Upper lobe of left lung (tissue), 6 donors: ENCODE measurements around the gene SIK3. TPM values are rescaled to one million over a fixed set of nuclear protein-coding genes. Genes with fewer than 3 reads are reported as not detected.
A peak's percentile ranks its signal among the peaks of the same experiment; 100 is the strongest.
"Not testable (repeated sequence)": the region's sequence is repeated elsewhere in the genome, so short reads cannot be mapped to it uniquely, and the experiment has no call there.

Experiments used
- ATAC-seq, 2 donors: fragments of 200-7000 bp; cut with Tn5 transposase; one replicate each; pipeline ENCODE4 v1.9.1; 2022; ENCODE audit warnings: mild to moderate bottlenecking in 2 of 2, moderate library complexity in 2 of 2; ENCODE audit not compliant: low FRiP score in 2 of 2
- DNase-seq, 2 donors: peaks; one replicate each; pipeline ENCODE4 v3.0.0-alpha.2; 2019 to 2020
- H3K27ac ChIP-seq, 4 donors: fragments of 200-600 bp; sonication (generic); one replicate each; pipeline ENCODE4 v1.5.1; 2016 to 2019
- H3K27me3 ChIP-seq, 4 donors: fragments of 200-600 bp; sonication (generic); one replicate each; pipeline ENCODE4 v1.5.1; 2017 to 2019
- H3K36me3 ChIP-seq, 4 donors: fragments of 200-600 bp; sonication (generic); one replicate each; pipeline ENCODE4 v1.5.1; 2016 to 2019
- H3K4me1 ChIP-seq, 4 donors: fragments of 200-600 bp; sonication (generic); one replicate each; pipeline ENCODE4 v1.5.1; 2018 to 2019
- H3K4me3 ChIP-seq, 4 donors: fragments of 200-600 bp; sonication (generic); one replicate each; pipeline ENCODE4 v1.5.1; 2017 to 2019; ENCODE audit warnings: mild to moderate bottlenecking in 2 of 4, moderate library complexity in 1 of 4
- H3K9me3 ChIP-seq, 4 donors: fragments of 200-600 bp; sonication (generic); one replicate each; pipeline ENCODE4 v1.5.1; 2018 to 2019
- EP300 ChIP-seq, 4 donors: sonication (generic); formaldehyde crosslinking; IDR thresholded peaks; one replicate each; pipeline ENCODE4 v1.5.1; 2017; ENCODE audit warnings: antibody characterized with exemption in 4 of 4, control low read depth in 2 of 4
- POLR2A ChIP-seq, 4 donors: fragments of 450-650 bp; IDR thresholded peaks; one replicate each; pipeline ENCODE4 v1.5.1; 2016 to 2017; ENCODE audit warnings: antibody characterized with exemption in 4 of 4, mild to moderate bottlenecking in 2 of 4
- POLR2AphosphoS5 ChIP-seq, 2 donors: sonication (generic); formaldehyde crosslinking; IDR thresholded peaks; one replicate each; pipeline ENCODE4 v1.5.1; 2017; ENCODE audit warnings: antibody characterized with exemption in 2 of 2
- WGBS, 2 donors: methylation state at CpG; one replicate each; pipeline ENCODE4 v1.1.5; 2017 to 2018; 5-methylcytosine and 5-hydroxymethylcytosine counted together
- total RNA-seq, 6 donors: library from RNA; depleted of rRNA in 4 of 6; stranded (reverse); fragments of >200 nt in 4 of 6; gene quantifications; one replicate each; pipeline versions ENCODE4 v1.1.0 to v1.2.1, GENCODE V29; 2016 to 2021
- TF ChIP-seq, protein P1 (sequence below), 6 experiments: fragments of 450-650 bp in 4 of 6; fragments of 200-600 bp in 2 of 6; sonication (generic) in 2 of 6; IDR thresholded peaks; one replicate each; pipeline ENCODE4 v1.5.1; 2016 to 2019; ENCODE audit warnings: antibody characterized with exemption in 6 of 6
- donor health status: DM: no; HTN: no; CAD: no; lungs with moderate emphysema.
- donor health status: DM: no; HTN: yes; CAD: no; lungs with severe emphysema.

SIK3 gene
- total RNA-seq, 6 donors from 2014 or later: 26.9 to 115 (median 43.7) TPM

DNA sequence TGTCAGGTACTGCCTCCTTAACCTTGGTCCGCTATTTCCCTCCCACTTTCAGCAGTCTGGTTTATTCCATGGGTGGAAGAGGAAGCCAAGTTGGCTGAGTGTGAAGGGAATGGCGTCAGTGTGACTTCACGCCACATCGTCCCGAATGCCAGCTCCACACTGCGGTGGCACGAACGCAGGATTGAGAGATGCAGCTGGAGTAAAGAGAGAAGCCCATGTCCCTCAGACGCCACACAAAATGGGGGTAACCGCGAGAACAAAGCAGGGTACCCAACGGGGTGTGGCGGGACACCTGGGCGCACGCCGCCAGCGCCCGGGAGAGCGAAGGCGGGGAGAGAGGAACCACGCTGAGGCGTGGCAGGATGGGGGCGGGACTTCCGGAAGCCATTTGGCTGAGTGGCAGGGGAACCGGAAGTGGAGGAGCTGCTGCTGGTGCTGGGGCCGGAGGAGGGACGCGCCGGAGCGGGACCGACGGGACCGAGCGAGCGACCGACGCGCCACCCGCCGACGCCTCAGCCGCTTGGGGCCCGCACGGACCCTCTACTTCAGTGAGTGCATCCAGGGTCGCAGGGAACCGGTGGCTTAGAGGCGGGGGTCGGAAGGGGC lies 45.7 kb upstream of the SIK3 start, which contains the start of gene PAFAH1B2:
Gene PAFAH1B2, plus strand, starts transcription at position 417 of the 606 bp plus-strand sequence. CDS start 8,161 bp downstream, outside the sequence.
- peaks cover 25 to 44% (median 27%) of the 10 kb centered on the region in 4 donors for H3K4me1 ChIP-seq
- WGBS, 2 donors: 0 to 1% methylated on average over 19 to 48 of the region's 48 CpGs

DNA sequence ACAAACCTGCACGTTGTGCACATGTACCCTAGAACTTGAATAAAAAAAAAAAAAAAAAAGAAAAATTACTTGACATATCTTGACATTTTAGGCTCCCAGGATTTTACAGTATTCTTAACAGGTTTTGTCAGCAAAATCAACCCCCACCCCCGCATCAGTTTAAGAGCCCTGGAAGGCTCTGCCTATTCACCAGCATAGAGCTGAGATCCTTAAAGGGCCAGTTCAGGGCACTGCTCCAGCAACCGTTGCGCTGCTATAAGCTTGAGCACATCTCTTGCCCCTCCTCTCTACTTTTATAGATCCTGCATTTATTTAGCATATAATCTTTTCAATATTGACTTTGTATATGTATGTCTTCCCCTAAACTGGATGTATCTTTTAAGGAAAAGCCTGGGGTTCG lies 45.2 kb upstream of the SIK3 start:
- no peak for TF ChIP-seq POLR2A (IDR thresholded peaks at IDR 0.05)
- Histone ChIP-seq H3K27ac (peak overlapping the region; percentile 86 to 95 (median 92)), H3K27me3 (no peaks in the 10 kb centered on the region), H3K9me3 (no peaks in the 10 kb centered on the region), H3K4me3 (peak overlapping the region; percentile 66 to 93 (median 82)), H3K4me1 (peaks cover 25 to 41% (median 27%) of the 10 kb centered on the region in 4 donors), H3K36me3 (peaks cover 0 to 18% (median 8%) of the 10 kb centered on the region in 4 donors)
- ATAC-seq: peak; percentile 65 to 87
- 7 to 15% methylated on average over 5 of the region's 5 CpGs for WGBS, 2 donors
- peak in 1 of 2 donors; percentile 65 for DNase-seq

More for the DNA sequence above, 45.7 kb upstream of the SIK3 start, which contains the start of gene PAFAH1B2:
- peak; percentile 99 for ATAC-seq
- no peaks in the 10 kb centered on the region for H3K9me3 ChIP-seq
- peak within 1 kb of the TSS; percentile 86 to 95 (median 92) for H3K27ac ChIP-seq
- peak within 1 kb of the TSS; percentile 66 to 93 (median 82) for H3K4me3 ChIP-seq
- peak; percentile 95 to 96 for DNase-seq
- TF ChIP-seq, protein P1, sequence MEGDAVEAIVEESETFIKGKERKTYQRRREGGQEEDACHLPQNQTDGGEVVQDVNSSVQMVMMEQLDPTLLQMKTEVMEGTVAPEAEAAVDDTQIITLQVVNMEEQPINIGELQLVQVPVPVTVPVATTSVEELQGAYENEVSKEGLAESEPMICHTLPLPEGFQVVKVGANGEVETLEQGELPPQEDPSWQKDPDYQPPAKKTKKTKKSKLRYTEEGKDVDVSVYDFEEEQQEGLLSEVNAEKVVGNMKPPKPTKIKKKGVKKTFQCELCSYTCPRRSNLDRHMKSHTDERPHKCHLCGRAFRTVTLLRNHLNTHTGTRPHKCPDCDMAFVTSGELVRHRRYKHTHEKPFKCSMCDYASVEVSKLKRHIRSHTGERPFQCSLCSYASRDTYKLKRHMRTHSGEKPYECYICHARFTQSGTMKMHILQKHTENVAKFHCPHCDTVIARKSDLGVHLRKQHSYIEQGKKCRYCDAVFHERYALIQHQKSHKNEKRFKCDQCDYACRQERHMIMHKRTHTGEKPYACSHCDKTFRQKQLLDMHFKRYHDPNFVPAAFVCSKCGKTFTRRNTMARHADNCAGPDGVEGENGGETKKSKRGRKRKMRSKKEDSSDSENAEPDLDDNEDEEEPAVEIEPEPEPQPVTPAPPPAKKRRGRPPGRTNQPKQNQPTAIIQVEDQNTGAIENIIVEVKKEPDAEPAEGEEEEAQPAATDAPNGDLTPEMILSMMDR (IDR thresholded peaks at IDR 0.05): no peak
- TF ChIP-seq EP300 (IDR thresholded peaks at IDR 0.05): no peak
- peak; percentile 85 to 92 for TF ChIP-seq POLR2AphosphoS5 (IDR thresholded peaks at IDR 0.05)
- TF ChIP-seq POLR2A (IDR thresholded peaks at IDR 0.05): peak in 2 of 4 donors; percentile 74 to 94
- no peaks in the 10 kb centered on the region for H3K27me3 ChIP-seq
- peaks cover 0 to 21% (median 8%) of the 10 kb centered on the region in 4 donors for H3K36me3 ChIP-seq

DNA sequence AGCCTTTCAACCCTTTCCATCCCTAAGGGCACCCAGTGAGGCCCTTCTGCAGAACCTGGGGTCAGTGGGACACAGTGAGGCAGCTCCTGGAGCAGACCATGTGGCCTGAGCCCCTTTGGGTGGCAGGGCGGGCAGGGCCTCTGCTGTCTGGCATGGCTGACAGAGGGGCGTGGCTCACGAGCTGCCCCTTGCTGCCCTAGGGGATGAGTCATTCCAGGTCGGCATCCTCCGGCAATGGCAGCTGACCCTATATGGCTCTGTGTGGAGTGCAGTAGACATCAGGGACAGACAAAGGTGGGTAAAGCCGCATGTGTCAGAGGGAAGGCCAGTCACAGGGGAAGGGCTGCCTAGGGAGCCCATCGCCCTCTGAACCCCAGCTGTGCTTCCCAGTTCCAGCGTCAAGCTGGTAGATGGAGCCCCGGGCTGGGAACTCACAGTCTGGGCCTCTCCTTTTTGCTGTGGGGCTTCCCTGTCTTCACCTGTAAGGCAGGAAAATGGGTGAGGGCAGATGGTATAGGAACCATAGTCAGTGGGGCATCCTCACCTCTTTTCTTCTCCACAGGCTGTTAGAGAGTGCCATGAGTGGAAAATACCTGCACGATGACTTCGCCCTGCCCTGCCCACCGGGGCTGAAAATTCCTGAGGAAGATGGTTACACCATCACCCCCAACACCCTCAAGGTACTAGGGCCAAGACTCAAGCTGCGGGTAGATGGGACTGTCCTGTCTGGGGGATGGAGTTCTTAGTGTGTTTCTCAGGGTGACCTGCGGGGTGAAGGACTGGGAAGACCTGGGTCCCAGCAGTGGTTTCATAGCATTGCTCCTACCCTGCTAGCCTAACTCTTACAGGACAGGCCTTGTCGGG lies 39.2 kb upstream of the SIK3 start:
- ATAC-seq: peak in 1 of 2 donors; percentile 31
- WGBS, 2 donors: no CpG with 5 or more reads among the region's 15 CpGs

DNA sequence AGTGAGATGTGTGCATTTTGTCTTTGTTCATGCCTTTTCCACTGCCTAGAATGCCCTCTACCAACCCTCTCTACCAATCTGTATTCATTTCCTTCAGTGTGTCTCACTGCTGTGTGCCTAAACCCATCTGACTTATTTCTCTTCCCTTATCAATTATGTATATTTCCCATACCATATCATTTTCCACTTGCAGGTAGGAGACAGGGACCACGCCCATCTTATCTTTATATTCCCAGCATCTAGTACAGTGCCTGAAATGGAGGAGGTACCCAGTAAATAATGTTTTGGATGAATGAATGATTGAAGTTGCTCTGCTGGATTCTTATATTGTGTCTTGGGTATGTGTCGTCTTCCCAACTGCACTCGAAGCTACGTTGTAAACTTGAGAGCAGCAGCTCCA lies 36.8 kb upstream of the SIK3 start:
- 77% methylated on average over 1 of the region's 4 CpGs; no CpG with 5 or more reads in 1 of the 2 donors for WGBS, 2 donors
- not testable (repeated sequence) for ATAC-seq

More for the DNA sequence above, 39.2 kb upstream of the SIK3 start:
- not testable (repeated sequence) for DNase-seq, H3K36me3 ChIP-seq, H3K4me3 ChIP-seq, H3K27ac ChIP-seq, H3K9me3 ChIP-seq, H3K4me1 ChIP-seq, H3K27me3 ChIP-seq

DNA sequence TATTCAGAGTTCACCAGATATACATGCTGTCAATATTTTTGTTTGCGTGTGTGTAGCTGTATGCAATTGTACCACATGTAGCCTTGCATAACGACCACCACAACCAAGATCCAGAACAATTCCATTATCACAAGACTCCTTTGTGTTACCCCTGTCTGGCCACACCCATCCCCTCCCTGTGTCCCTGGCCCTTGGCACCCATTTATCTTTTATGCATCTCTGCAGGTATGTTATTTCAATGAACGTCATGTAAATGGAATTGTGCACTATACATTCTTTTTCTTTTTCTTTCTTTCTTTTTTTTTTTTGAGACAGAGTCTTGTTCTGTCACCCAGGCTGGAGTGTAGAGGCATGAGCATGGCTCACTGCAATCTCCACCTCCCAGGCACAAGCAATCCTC lies 36.2 kb upstream of the SIK3 start:
- ATAC-seq: no peak
- H3K27me3 ChIP-seq: no peaks in the 10 kb centered on the region
- TF ChIP-seq, protein P1 (IDR thresholded peaks at IDR 0.05): no peak
- TF ChIP-seq EP300 (IDR thresholded peaks at IDR 0.05) (no peak), POLR2AphosphoS5 (IDR thresholded peaks at IDR 0.05) (no peak), POLR2A (IDR thresholded peaks at IDR 0.05) (no peak)
- 58 to 66% methylated on average over 2 to 3 of the region's 3 CpGs for WGBS, 2 donors
- no peaks in the 10 kb centered on the region for H3K36me3 ChIP-seq
- H3K27ac ChIP-seq: no peak overlapping the region
- no peak overlapping the region for H3K4me3 ChIP-seq
- DNase-seq: no peak
- H3K9me3 ChIP-seq: no peaks in the 10 kb centered on the region
- no peaks in the 10 kb centered on the region for H3K4me1 ChIP-seq

More for the DNA sequence above, 36.8 kb upstream of the SIK3 start:
- not testable (repeated sequence) for H3K27ac ChIP-seq, H3K4me1 ChIP-seq, H3K9me3 ChIP-seq, H3K36me3 ChIP-seq, H3K27me3 ChIP-seq, DNase-seq, H3K4me3 ChIP-seq

GRCh38 chr11:117130879-117131278 lies 32.7 kb upstream of the SIK3 start:
- no peak for DNase-seq
- no peaks in the 10 kb centered on the region for H3K36me3 ChIP-seq
- WGBS, 2 donors: 91 to 92% methylated on average over 7 of the region's 7 CpGs
- H3K9me3 ChIP-seq: no peaks in the 10 kb centered on the region
- TF ChIP-seq EP300 (IDR thresholded peaks at IDR 0.05) (no peak), POLR2AphosphoS5 (IDR thresholded peaks at IDR 0.05) (no peak), POLR2A (IDR thresholded peaks at IDR 0.05) (no peak)
- TF ChIP-seq, protein P1 (IDR thresholded peaks at IDR 0.05): no peak
- H3K27ac ChIP-seq: no peak overlapping the region
- H3K4me3 ChIP-seq: no peak overlapping the region
- H3K27me3 ChIP-seq: no peaks in the 10 kb centered on the region
- no peaks in the 10 kb centered on the region for H3K4me1 ChIP-seq
- ATAC-seq: no peak

GRCh38 chr11:117130396-117130795 lies 32.2 kb upstream of the SIK3 start:
- not testable (repeated sequence) for H3K4me3 ChIP-seq, DNase-seq, H3K9me3 ChIP-seq, H3K27me3 ChIP-seq, H3K4me1 ChIP-seq, ATAC-seq, H3K27ac ChIP-seq, H3K36me3 ChIP-seq
- WGBS, 2 donors: 90 to 93% methylated on average over 7 of the region's 7 CpGs
